HG03095 (cell line): ENCODE data around the gene ANGPTL2.

Source experiments
- ATAC-seq: cut with Tn5 transposase; IDR thresholded peaks from one replicate; pipeline ENCODE4 v1.9.1; 2021; ENCODE audit warnings: moderate library complexity; ENCODE audit not compliant: unreplicated experiment

ANGPTL2 gene

DNA sequence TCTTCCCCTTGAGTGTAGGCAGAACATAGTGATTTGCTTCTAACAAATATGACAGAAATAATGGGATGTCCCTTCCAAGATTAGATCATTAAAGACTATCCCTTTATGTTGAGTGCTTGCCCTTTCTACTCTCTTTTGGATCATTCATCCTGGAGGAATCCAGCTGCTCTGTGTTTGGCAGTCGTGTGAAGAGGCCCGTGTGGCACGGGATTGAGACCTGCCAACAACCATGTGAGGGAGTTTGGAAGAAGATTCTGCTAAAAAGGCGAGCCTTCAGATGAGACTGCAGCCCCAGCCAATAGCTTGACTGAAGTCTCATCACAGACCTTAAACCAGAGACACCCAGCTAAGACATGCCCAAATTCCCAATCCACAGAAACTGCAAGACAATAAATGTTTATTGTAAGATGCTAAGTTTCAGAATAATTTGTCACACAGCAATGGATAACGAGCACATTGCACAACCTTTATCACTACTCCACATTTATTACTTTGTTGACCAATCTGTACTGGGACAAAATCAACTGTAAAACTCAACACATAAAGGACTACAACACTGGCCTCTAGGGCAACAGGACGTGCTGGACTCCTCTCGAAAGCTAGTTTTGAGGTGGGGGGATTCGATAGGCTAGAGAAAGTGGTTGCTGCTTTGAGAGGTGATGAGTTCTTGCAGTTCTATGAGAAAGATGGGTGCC is 42.8 kb downstream of the ANGPTL2 start:
- no peak for ATAC-seq

DNA sequence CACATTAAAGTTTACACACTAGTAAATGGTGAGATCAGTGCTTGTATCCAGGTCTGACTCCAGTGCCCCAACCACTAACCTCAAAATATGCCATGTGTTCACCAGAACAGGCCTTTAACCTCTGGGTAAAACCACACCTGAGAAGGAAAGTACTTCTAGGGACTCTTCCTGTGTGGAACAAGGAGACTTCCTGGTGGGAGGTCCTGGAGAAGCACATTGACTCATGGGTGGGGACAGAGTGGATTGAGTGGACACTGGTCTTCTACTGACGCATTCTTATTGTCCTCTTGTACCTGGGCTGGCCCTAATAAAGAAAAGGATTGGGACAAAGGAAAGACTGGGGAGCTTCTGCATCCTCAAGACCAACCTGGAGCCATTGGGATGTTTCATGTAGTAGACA is 43.4 kb downstream of the ANGPTL2 start:
- ATAC-seq, result no peak

DNA sequence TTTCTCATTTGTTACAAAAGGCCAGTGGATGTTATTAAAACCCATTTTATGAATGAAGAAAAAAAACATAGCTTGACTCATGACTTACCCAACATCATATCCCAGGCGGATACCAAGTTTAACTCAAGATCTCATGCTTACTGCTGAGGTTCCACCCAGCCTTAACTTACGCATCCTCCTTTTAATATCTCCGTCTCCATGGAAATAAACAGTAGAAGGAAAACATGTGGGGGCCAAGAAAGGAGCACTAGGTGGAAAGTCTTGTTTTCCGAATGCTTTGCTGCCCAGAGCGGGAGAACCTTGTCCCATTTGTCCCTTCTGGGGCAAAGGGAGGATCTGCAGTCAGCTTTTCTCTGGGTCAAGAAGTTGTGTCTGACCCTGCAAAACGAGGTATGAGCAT is 44.1 kb downstream of the ANGPTL2 start:
- ATAC-seq, result no peak

DNA sequence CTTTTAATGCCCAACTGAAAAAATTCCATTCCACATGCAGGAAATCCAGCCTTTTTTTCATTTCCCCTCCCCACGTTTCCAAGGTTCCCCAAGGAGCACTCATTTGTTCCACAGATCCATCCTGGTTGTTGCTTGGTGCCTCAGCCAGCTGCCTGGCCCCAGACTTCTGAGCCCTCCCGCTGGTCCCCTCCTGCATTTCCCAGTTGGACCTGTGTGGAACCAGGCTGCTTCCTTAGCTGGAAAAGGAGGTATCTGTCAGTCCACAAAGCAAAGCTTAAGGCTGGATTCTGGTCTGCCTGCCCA is 44.8 kb downstream of the ANGPTL2 start:
- no peak for ATAC-seq

DNA sequence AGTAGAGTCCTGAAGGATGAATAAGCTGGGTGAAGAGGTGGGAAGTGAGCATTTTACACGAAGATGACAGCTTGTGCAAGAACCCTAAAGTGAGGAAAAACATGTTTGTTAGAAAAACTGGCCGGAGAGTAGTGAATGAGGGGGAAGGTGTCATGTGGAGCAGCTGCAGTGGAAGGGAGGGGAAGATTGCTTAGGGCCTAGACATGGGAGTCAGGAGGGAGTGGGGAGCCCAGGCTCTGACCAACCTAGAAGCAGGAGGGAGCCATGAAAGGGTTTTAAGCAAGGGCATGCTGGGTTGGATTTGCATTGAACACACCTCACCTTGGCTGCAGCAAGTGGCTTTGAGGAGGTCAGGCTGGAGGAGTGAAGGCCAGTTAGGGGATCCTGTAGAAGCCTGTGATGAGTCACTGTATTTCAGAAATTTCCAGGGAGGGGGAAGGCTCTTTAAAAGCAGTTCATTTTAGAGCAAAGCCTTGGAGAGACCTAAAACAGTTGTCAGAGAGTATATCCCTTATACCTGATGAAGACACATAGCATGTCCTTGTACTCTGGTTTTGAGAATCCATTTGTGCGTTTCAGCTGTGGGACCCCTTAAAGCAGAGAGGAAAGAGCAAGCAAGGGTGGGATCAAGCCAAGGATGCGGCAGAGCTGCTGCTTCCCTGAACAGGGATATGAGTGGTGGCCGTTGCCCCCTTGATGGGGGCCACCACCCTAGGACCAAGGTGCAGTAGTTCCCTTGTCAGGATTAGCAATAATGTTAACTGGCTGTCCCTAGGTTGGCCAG is 45.4 kb downstream of the ANGPTL2 start:
- ATAC-seq, result no peak

DNA sequence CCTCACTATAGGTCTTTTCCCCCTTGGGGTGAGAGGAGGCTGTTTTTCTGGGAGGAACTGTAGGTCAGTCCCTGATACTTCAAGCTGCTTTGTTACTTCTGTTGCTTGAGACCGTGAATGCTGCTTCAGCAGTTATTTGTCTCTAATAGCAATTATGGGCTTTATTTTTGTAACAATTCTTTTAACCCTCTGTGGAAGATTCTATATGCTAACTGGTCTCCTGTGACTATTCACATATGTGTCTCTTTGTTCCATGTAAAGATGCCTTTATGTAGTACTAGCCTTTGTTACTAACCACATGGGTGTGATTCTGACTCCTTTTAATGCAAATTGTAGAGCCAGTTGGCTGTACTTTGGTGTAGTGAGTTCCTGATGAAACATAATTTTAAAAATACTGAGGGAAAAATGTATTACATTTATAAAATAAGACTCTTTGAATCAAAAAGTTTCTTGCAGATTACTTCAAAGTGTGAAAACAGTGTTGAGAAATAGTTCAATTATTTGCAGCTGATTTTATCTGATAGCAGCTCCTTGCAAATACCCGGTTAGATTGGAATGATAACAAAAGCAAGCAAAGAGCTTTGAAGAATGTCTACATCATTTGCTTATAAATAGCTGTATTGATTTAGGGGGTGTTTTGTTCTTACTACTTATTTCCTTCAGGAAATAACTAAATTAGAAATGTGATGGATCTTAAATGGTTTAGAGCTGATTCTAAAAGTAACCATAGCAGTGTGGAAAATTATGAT is 46.6 kb downstream of the ANGPTL2 start:
- ATAC-seq, result no peak

DNA sequence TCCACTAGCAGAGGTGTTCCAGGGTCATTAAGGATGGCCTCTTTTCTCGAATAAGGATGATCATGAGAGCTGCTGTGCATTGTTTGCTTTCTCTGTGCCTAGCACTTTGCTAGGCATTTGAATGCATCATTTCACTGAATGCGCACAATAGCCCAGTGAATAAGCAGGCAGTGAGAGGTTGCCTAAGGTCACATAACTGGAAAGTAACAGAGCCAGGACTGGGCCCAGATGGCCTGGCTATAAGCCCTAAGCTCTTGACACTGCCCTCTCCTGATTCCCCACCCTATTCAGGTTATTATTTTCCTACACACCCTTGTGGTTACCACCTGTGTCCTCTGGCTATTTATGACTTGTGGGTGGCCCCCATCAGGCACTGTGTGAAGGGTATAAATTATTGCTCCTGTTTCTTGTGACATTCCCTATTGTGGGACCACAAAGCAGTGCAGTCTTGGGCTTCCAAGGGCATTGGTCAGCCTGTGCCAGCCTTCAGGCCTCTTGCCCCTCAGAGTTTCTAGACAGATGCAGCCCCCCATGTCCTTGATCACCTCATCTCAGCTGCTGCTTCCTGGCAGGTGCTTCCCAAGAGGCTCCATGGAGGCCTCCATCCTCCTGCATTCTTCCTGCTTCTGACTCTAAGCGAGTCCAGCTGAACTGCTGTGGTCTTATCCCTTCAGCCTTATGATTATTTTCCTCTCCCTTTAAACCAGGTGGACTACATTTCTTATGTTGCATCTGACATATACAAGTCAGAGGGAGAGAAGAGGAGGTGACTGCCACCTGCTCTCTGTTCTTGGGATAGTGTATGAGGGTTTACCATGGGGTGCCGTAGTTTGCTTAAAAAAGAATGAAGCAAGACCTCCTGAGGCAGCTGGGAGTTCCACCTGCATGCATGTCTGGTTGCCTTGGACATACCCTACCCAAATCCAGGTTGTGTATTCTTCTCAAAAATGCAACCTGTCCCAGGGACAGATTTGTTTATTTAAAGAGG is 47.6 kb downstream of the ANGPTL2 start:
- ATAC-seq, result no peak

DNA sequence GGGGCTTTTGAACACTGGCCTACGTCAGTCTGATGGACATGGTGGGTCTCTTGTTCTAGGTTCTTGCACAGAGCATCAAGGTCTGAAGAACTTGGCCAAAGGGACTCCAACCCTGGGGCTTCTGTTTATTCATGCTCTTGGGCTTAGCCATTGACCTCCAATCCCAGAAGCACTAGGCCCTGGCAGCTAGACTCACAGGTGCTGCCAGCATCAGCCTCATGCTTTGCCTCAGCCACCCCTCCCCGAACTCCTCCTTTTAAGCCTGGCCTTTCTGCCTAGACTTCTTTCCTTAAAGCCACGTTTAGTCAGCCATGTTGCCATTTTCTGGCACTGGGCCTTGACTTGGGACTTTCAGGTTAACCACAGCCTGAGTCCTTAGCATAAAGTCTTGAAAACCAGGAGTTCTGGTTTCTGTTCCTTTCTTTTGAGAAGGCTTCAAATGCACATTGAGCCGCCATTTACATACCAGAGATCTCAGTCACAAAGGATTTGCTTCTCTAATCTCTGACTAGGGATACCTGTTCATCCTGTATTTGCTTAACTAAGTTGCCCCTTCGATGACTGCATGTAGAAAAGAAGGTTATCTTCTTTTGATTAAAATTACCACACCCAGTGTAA is 54.7 kb downstream of the ANGPTL2 start:
- ATAC-seq, result no peak

DNA sequence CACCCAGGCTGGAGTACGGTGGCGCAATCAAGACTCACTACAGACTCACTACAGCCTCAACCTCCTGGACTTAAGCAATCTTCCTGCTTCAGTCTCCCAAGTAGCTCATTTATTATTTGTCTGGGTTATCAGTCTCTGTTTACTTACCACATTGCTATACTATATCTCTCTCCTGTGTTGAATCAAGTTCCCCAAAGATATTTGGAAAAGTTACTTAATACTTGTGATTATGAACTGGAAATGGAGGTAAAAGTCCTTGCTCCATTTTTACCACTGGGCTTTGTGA is 55.6 kb downstream of the ANGPTL2 start:
- ATAC-seq, result no peak

DNA sequence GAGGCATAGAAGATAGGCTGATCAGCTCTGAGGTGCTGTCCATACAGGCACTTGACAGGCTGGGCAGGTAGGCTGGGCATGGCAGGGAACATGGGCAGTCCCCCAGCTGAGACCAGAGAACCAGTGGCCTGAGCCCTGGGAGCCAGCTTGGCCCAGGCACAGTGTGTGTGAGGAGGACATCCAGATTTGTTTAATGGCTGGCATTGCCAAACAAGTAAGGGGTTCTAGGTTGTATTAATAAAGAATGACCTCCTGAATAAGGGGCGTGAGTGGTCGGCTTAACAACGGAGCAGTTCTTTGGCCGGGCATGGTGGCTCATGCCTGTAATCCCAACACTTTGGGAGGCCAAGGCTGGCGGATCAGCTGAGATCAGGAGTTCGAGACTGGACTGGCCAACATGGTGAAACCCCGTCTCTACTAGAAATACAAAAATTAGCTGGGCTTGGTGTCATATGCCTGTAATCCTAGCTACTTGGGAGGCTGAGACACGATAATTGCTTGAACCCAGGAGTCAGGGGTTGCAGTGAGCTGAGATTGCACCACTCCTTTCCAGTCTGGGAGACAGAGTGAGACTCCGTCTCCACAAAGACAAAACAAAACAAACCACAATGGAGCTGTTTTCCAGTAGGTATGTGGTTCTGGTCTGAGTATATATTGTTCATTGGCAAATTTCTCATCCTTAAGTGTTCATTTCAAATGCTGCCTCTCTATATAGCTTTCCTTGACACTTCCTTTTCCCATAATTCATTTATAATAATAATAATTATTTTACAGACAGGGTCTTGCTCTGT is 56.2 kb downstream of the ANGPTL2 start:
- ATAC-seq, result no peak

DNA sequence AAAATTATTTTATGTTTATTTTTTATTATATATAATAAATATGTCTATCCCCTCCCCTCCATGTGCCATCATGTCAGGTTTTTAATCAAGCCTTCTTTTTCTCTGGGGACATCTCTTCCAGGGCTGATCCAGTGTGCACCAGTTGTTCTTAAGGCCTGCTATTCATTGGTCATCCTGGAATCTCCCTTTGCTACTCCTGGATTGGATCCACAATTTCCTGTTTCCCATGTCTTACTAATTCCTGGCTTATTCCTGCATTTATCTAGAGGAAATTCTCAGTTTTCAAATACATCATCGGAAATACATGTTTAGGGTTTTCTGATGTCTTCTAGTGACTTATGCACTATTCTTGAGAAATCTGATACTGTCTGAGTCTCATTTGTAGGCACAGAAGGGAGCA is 56.8 kb downstream of the ANGPTL2 start:
- no peak for ATAC-seq

DNA sequence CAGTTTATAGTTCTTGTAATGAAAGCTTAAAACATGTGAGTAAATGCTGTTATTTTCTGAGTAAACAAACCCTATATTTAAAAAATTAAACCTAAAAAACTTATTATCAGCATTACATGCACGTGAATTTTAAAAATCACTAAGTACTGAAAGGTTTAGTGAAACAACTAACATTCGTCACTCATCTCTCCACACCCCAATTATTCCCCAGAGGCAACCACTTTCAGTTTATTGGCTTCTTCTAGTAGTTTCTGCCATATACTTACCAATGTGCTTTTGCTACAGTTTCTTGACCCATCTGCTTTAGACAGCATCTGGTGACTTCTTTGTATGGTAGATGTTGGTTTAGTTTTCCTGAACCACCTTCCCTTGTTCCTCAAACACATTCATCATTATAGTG is 58.1 kb downstream of the ANGPTL2 start:
- no peak for ATAC-seq

DNA sequence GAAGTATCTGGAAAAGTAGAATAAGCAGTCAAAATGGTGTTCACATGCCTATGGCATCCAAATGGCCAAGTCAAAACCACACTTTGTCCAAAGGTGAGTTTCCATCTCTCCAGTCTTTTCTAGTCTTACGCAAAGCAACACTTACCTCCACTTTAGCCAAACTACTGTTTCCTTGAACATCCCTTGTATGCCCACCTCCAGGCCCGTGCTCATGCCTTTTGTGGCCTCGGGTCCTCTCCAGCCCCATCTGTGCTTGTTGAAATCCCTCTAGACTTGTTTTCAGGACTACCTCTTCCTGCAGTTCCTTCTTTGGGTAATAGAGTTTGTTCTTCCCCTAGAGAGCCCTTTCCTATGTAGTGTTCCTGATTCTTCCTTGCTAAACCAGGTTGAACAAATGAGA is 61.0 kb downstream of the ANGPTL2 start:
- ATAC-seq, result no peak

DNA sequence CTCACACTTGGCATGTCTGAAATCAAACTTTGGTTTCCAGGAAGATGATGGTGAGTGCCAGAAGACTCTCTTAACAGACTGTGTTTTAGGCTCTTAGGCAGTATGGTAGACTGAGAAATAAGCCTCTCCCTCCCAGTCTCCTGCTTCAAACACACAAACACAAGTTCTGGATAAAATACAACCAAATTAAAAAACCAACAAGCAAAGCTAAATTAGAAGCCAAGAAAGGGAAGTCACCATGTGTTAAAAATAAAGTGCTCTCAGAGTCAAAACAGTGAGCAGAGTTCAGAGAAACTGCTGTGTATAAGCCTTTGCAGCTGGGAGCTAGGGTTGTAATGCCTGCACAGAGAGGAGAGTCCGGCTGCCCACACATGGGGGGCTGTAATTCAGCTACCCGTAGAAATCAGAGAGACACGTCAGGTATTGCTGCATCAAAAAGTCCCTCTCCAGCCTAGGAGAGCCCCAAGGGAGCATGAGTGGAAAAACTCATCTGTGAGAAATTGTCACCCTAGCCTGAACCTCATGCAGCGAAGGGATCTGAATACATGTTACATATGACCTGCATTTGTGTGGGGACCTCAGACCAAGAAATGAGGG is 62.6 kb downstream of the ANGPTL2 start:
- ATAC-seq, result no peak

DNA sequence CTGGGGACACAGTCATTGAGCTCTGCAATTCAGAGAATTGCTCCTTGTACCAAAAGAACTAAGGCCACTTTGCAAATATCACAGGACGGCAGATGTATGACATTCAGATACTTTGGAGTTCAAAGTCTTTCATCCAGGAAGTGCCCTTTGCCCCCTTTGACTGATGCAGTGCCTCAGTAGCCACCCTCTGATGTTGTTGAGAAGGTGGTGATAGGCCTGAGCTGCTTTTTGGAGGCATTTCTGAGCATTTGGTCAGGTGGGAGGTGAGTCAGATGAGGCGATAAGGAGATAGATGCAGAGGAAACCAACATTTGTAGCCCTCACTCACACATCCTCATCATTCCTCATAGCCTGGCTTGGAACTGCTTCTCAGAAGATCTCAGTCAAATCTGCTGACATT is 63.4 kb downstream of the ANGPTL2 start:
- no peak for ATAC-seq

DNA sequence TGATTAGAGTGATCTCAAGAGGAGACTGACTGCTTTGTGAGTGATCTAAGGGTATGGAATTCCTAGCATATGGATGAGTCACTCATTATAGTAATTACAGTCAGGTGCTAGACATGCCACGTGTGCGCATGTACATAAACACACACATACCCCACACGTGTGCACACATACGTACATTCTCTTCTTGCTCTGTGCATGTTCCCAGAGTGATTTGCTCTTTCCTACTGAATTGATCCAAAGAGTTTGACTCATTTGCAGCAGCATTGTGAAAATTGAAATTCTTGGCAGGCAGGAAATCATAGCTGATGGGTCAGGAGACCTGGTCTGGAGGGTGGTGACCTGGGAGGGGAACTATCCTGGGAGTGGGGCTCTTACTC is 63.8 kb downstream of the ANGPTL2 start:
- ATAC-seq, result no peak

DNA sequence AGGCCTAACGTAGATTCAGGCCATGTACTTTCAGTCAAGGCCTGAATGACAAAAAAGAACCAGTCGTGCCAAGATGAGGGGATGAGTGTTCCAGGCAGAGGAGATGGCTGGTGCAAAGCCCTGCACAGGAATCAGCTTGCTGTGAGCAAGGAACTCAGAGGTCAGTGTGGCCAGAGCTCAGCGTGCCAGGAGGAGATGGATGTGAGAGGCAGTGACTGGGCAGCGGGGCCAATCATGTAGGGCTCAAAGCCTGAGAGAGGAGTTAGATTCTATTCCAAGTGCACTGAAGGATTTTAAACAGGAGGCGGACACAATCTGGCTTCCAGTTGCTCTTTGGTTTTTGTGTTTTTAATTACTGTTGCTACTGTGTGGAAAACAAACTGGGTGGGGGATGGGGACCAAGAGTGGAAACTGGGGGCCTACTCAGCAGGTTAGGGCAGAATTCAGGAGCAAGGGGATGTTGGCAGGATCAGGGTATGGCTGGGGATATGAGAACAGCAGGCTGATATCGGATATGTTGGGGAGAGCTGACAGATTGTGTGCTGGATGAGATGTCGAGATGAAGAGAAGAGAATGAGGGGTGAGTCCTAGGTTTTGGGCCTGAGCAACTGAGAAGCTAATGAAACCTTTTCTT is 64.3 kb downstream of the ANGPTL2 start:
- no peak for ATAC-seq

DNA sequence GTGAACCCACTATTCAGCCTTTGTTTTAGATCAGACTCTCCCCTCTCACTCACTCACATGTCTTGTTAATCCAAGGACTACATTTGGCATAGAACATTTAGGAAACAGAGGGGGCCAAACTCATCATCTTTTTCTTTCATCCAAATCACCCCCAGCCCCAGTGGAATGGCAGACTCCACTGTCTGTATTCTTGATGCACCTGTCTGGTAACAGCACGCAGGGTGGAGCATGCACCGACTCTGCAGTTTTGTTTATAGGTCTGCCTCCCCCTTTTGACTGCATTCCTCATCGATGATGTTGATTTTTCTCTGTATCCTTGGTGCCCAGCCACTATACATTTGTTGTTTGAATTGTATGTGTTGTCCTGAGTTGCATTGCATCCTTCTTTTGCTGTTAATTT is 66.0 kb downstream of the ANGPTL2 start:
- no peak for ATAC-seq

DNA sequence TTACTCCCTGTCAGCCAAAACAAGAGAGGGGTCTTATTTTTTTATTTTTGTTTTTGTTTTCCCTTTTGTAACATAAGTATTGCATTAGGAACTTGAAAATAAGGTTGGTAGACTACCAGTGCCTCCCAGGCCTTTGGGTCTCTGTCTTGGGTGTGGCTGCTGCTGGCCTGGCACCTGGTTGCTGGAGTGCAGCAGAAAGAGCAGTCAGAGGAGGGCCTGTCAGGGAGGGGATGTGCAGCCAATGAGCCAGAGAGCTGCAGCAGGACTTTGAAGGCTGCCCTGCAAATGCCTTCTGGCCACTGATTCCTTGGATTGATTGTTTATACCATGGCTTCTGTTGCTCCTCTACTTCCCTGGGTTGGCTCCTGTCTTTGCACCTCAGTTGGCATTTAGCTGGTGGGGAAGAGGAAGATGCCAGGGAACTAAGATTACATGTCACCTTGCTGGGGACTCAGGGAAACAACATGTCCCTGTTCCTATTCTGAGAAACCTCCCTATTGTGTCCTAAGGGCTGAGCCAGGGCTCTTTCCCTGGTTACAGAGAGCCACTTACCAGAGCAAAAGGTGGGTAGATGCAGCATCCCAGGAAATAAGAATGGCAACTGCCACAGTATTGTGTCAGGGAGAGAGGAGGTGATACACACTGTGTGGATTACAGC is 66.6 kb downstream of the ANGPTL2 start:
- no peak for ATAC-seq
